GM12872 (cell line): ENCODE measurements around the gene PTPRD.

Experiments
- TF ChIP-seq, protein P1 (sequence below): IDR thresholded peaks from 3 replicates; pipeline ENCODE4 v1.5.1; 2011; ENCODE audit warnings: low read depth, mild to moderate bottlenecking, low read length, moderate library complexity; ENCODE audit not compliant: insufficient read depth

Gene PTPRD

DNA sequence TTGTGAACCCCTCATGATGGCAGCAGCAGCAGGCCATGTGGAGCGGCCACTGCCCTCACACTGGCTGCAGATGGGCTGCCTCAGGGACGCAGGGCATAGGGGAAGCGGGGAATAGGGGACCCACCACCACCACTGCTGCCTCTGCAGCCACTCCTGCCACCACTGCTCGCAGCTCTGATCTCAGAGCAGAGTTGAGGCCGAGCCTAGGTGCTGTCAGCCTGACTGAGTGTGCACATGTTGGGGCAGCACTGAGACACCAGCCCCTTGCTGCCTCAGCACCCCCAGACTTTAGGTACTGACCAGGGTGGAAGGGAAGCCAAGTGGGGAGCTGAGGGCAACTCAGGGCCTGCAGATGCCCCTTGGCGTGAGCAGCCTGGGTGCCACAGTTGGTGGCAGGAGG is 1969.3 kb downstream of the PTPRD start:
- TF ChIP-seq, protein P1, sequence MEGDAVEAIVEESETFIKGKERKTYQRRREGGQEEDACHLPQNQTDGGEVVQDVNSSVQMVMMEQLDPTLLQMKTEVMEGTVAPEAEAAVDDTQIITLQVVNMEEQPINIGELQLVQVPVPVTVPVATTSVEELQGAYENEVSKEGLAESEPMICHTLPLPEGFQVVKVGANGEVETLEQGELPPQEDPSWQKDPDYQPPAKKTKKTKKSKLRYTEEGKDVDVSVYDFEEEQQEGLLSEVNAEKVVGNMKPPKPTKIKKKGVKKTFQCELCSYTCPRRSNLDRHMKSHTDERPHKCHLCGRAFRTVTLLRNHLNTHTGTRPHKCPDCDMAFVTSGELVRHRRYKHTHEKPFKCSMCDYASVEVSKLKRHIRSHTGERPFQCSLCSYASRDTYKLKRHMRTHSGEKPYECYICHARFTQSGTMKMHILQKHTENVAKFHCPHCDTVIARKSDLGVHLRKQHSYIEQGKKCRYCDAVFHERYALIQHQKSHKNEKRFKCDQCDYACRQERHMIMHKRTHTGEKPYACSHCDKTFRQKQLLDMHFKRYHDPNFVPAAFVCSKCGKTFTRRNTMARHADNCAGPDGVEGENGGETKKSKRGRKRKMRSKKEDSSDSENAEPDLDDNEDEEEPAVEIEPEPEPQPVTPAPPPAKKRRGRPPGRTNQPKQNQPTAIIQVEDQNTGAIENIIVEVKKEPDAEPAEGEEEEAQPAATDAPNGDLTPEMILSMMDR = no peak

GRCh38 chr9:8640761-8641160 is 1972.0 kb downstream of the PTPRD start:
- TF ChIP-seq, protein P1 = no peak

GRCh38 chr9:8637626-8638025 is 1975.2 kb downstream of the PTPRD start:
- TF ChIP-seq, protein P1 = no peak

- TF ChIP-seq, protein P1 = no peak
Observed at GRCh38 chr9:8633784-8634183, 1979.0 kb downstream of the PTPRD start.

DNA sequence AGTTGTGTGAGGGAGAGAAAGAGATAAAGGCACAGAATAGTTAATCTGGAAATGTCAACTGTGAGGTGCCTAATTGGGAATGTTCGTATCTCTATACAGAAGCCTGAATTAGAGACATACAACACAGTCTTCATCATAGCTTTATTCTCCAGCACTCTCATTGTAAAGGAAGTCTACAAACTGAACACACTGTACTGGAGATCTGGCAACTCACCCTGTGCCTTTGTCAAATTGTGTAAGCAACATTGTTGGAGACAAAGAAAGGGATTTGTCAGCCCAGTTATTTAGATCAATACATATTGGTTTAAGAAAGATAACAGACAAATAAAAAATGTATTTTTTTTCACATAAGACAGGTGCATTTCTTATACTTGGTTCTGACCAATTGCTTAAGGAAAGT is 1980.3 kb downstream of the PTPRD start:
- TF ChIP-seq, protein P1 = no peak

GRCh38 chr9:8628791-8629190 is 1984.0 kb downstream of the PTPRD start:
- TF ChIP-seq, protein P1 = no peak

DNA sequence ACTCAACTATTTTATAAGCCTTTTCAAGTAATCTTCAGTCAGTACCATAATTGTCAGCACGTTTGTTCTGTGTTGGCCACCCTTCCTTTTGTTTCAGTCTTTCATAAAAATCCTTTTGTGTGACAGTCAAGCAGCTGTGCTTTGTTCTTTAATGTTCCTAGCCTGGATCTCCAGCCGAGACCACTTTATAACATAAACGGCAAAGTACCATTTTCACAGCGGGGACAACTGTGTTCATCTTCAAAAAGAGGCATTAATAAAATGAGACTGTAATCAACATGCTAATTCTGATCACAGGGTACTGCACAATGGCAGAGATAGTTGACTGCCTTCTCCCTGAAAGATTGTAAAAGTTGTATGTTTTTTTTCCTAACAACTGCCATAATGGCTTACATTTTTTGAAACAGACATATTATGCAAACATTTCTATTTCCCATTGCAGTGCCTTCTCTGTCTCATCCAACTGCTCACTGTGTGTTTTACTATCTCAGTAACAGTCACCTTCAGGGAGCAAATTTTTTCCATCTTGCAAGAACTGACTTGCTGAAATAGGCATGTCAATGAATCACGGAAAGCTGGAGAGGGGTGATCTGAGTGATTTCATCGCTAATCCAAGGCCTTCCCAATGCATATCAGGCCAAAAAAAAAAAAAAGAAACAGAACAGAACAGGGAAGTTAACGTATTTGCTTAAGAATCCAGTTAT is 1984.7 kb downstream of the PTPRD start:
- TF ChIP-seq, protein P1 = no peak
